Stomach smooth muscle (tissue), 2 donors: Measurements from ENCODE around the gene PYGM.

Experiments
- H3K27ac ChIP-seq: one replicate; pipeline ENCODE4 v1.7.0; 2013; ENCODE audit warnings: mild to moderate bottlenecking, low read length, inconsistent platforms
- H3K27me3 ChIP-seq, 2 donors: one replicate each; pipeline ENCODE4 v1.7.0; 2013; ENCODE audit warnings: low read length in 2 of 2; ENCODE audit not compliant: insufficient read depth in 2 of 2, control insufficient read depth in 1 of 2
- H3K36me3 ChIP-seq, 2 donors: one replicate each; pipeline ENCODE4 v1.7.0; 2013; ENCODE audit warnings: low read length in 2 of 2; ENCODE audit not compliant: control insufficient read depth in 2 of 2, insufficient read depth in 2 of 2
- H3K4me1 ChIP-seq: one replicate; pipeline ENCODE4 v1.7.0; 2013; ENCODE audit warnings: low read length; ENCODE audit not compliant: control insufficient read depth, insufficient read depth
- H3K4me3 ChIP-seq, 2 donors: one replicate each; pipeline ENCODE4 v1.7.0; 2013; ENCODE audit warnings: low read length in 2 of 2
- H3K9ac ChIP-seq, 2 donors: one replicate each; pipeline ENCODE4 v1.7.0; 2013; ENCODE audit warnings: low read length in 2 of 2, mild to moderate bottlenecking in 1 of 2
- H3K9me3 ChIP-seq, 2 donors: one replicate each; pipeline ENCODE4 v1.7.0; 2013; ENCODE audit warnings: low read length in 2 of 2; ENCODE audit not compliant: control insufficient read depth in 2 of 2
- donor health status: healthy.
- donor health status: Pancreatic carcinoma.

Gene PYGM

GRCh38 chr11:64743591-64744543 lies 15.9 kb downstream of the PYGM start, which contains the start of gene RASGRP2:
Gene RASGRP2 (minus strand): TSS chr11:64744142. CDS start chr11:64742866, 1,276 bp downstream.
- Histone ChIP-seq H3K4me1 (peaks cover 44% of the 10 kb centered on the region), H3K36me3 (no peaks in the 10 kb centered on the region), H3K27me3 (no peaks in the 10 kb centered on the region), H3K9me3 (no peaks in the 10 kb centered on the region), H3K4me3 (peak within 1 kb of the TSS; percentile 67 to 84), H3K9ac (peak within 1 kb of the TSS; percentile 91 to 93), H3K27ac (peak within 1 kb of the TSS; percentile 99)

GRCh38 chr11:64742889-64743590 lies 16.7 kb downstream of the PYGM start:
- Histone ChIP-seq H3K36me3 (no peaks in the 10 kb centered on the region), H3K27me3 (no peaks in the 10 kb centered on the region), H3K9me3 (no peaks in the 10 kb centered on the region), H3K9ac (peak overlapping the region; percentile 52 to 60), H3K4me1 (peaks cover 44% of the 10 kb centered on the region), H3K4me3 (peak overlapping the region; percentile 52 to 84), H3K27ac (peak overlapping the region; percentile 77)

DNA sequence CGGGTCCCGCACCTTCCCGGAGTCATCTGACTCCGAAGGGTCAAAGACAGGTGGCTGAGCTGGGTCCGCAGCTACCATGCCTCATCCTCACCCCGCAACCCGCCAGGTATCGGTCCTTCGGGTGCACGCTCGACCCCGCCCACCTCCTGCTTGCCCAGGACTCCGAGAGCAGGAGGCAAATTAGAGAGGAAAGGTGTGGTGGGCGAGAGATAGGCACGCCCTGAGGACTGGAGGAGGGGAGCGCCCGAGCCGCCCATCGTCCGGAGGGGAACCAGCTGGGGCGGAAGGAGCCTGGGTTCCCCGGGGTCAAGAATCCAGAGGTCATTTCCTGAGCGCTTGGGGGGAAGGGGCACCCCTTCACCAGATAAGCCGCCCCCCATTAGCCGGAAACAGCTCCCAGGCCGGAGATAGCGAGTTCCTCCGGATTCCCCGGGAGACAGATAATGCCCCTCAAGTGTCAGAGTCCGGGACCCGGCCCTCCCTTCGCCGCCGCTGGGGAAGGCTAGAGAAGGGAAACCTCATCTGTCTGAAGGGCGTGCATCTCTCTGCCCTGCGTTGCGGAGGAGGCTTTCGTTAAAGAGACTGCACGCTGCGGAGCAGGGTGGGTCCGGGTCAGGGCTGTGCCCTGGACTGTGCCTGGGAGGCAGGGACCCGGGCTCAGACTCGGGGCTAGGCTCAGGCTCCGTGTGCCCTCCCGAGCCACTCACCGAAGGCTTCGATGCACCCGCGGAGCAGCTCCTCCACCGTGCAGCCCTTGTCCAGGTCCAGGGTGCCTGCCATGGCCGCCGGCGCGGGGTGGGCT lies 17.5 kb downstream of the PYGM start:
- Histone ChIP-seq H3K4me1 (peaks cover 44% of the 10 kb centered on the region), H3K27me3 (no peaks in the 10 kb centered on the region)

GRCh38 chr11:64741375-64742086 lies 18.2 kb downstream of the PYGM start:
- Histone ChIP-seq H3K27ac (peak overlapping the region; percentile 77), H3K9ac (no peak overlapping the region), H3K27me3 (no peaks in the 10 kb centered on the region), H3K4me3 (peak overlapping the region in 1 of 2 donors; percentile 84), H3K9me3 (no peaks in the 10 kb centered on the region), H3K4me1 (peaks cover 44% of the 10 kb centered on the region), H3K36me3 (peaks cover 1 to 5% of the 10 kb centered on the region in 2 donors)

More for the DNA sequence above, 17.5 kb downstream of the PYGM start:
- peak overlapping the region; percentile 52 to 84 for H3K4me3 ChIP-seq
- H3K27ac ChIP-seq, result peak overlapping the region; percentile 77
- no peaks in the 10 kb centered on the region for H3K9me3 ChIP-seq
- no peaks in the 10 kb centered on the region for H3K36me3 ChIP-seq
- H3K9ac ChIP-seq, result peak overlapping the region; percentile 42 to 52

DNA sequence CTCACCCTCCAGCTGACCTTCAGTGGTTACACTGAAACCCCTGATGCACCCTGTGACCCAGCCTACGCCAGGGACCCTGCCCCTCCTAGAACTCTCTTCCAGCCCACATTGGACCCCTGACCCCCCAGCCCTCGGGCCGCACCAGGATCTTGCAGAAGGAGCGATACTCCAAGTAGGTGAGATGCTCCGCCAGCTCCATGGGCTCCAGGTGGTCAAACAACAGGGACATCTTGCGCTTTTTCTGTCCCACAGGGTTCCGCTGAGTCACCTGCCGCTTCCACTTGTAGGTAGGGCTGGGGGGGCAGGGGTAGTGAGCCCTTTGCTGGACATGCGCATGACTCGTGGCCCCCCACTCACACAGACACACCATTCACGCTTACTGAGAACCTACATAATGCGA lies 19.9 kb downstream of the PYGM start:
- Histone ChIP-seq H3K9ac (no peak overlapping the region), H3K4me1 (peaks cover 33% of the 10 kb centered on the region), H3K27me3 (no peaks in the 10 kb centered on the region), H3K27ac (no peak overlapping the region), H3K4me3 (no peak overlapping the region), H3K9me3 (no peaks in the 10 kb centered on the region), H3K36me3 (peaks cover 11 to 14% of the 10 kb centered on the region in 2 donors)

DNA sequence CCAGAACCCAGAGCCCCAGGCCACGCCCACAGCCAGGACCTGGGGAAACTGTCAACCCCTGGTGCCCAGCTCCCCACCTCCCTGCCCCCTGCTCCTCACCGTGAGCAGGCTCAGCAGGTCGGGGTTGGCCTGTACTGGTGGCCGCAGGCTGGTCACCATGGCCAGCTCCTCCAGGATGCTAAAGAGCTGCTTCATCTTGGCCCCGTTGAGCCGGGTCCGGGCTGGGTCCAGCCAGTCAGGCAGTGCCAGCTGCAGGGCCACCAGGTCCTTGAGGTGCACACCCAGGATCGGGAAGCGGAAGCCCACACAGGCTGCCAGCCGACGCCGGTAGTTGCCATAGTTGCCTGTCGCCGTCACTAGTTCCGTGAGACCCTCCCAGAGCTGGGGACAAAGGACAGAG lies 23.1 kb downstream of the PYGM start:
- Histone ChIP-seq H3K9ac (no peak overlapping the region), H3K4me3 (no peak overlapping the region), H3K27ac (no peak overlapping the region), H3K27me3 (no peaks in the 10 kb centered on the region), H3K9me3 (no peaks in the 10 kb centered on the region), H3K4me1 (peaks cover 3% of the 10 kb centered on the region), H3K36me3 (peaks cover 20 to 23% of the 10 kb centered on the region in 2 donors)

- Histone ChIP-seq H3K9me3 (no peaks in the 10 kb centered on the region), H3K9ac (no peak overlapping the region), H3K36me3 (peaks cover 23 to 25% of the 10 kb centered on the region in 2 donors), H3K4me1 (no peaks in the 10 kb centered on the region), H3K4me3 (no peak overlapping the region), H3K27ac (no peak overlapping the region), H3K27me3 (no peaks in the 10 kb centered on the region)
These were observed 24.0 kb downstream of the PYGM start for GRCh38 chr11:64735725-64736259.

GRCh38 chr11:64734811-64735724 lies 24.7 kb downstream of the PYGM start:
- peaks cover 28 to 30% of the 10 kb centered on the region in 2 donors for H3K36me3 ChIP-seq
- peaks cover 3% of the 10 kb centered on the region for H3K4me1 ChIP-seq
- no peaks in the 10 kb centered on the region for H3K27me3 ChIP-seq

DNA sequence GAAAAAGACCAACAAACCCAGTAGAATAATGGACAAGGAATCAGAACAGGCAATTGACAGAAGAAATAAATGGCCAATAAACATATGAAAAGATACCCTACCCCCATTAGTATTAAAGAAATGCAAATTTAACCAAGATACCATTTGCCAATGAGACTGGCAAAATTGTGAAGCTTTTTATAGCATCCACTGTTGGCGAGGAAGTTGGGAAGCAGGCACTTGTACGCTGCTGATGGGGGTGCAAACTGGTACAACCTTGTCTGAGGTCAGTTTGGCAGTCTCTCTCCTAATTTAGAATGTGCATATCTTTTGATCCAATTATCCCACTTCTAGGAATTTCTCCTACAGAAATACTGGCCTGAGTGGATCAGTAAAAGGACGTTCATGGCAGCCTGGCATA lies 28.2 kb downstream of the PYGM start:
- Histone ChIP-seq H3K4me3 (no peak overlapping the region), H3K27ac (no peak overlapping the region), H3K9me3 (no peaks in the 10 kb centered on the region), H3K36me3 (peaks cover 31 to 33% of the 10 kb centered on the region in 2 donors), H3K4me1 (peaks cover 5% of the 10 kb centered on the region), H3K9ac (no peak overlapping the region), H3K27me3 (no peaks in the 10 kb centered on the region)

More at GRCh38 chr11:64734811-64735724, 24.7 kb downstream of the PYGM start:
- Histone ChIP-seq H3K4me3 (no peak overlapping the region), H3K27ac (no peak overlapping the region), H3K9ac (no peak overlapping the region), H3K9me3 (no peaks in the 10 kb centered on the region)
